Measurements from ENCODE around the gene MALRD1.

GRCh38 chr10:19762026-19762425, 713.4 kb downstream of the MALRD1 start:
- TF ChIP-seq CTCF (IDR thresholded peaks at IDR 0.05) (no peak), POLR2A (IDR thresholded peaks at IDR 0.05) (no peak)
